ENCODE data around the gene SCO1. TPM values are rescaled to one million over a fixed set of nuclear protein-coding genes. Genes with fewer than 3 reads are reported as not detected.

Gene SCO1
- total and polyA plus RNA-seq, 2 donors from 2014 or later, result 27.0 to 34.9 TPM

DNA sequence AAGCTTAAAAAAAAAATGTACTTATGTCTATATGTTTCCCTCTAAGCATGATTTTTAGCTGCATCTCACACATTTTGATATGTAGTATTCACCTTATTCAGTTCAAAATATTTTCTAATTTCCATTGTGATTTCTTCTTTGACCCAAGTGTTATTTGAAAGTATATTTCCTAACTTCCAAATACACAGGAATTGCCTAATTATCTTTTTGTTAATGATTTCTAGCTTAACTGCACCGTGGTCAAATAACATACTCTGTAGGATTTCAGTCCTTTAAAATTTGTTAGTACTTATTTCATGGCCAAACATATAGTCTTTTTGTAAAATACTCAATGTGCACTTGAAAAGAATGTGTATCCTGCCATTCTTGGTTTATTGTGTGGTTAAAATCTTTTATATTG lies 21.2 kb upstream of the SCO1 start:
- H3K9me3 ChIP-seq (ENCODE audit: control insufficient read depth in 2 of 3, insufficient read depth in 1 of 3, low read length in 3 of 3), result no peaks in the 10 kb centered on the region
- DNase-seq (no peak), FAIRE-seq (no peak)
- no peak overlapping the region for H3K4me3 ChIP-seq (ENCODE audit: low read length in 3 of 3)
- H3K27me3 ChIP-seq (ENCODE audit: control insufficient read depth, insufficient read depth, low read length), result no peaks in the 10 kb centered on the region
- H3K36me3 ChIP-seq (ENCODE audit: control insufficient read depth in 2 of 3, insufficient read depth in 3 of 3, low read length in 3 of 3), result peaks cover 0 to 5% (median 0%) of the 10 kb centered on the region in 3 donors
- H3K4me1 ChIP-seq (ENCODE audit: control insufficient read depth in 2 of 3, insufficient read depth in 2 of 3, low read depth in 1 of 3, low read length in 3 of 3), result no peaks in the 10 kb centered on the region
- no peak overlapping the region for H3K27ac ChIP-seq (ENCODE audit: low read depth in 2 of 2, low read length in 2 of 2)
- TF ChIP-seq, protein P1, sequence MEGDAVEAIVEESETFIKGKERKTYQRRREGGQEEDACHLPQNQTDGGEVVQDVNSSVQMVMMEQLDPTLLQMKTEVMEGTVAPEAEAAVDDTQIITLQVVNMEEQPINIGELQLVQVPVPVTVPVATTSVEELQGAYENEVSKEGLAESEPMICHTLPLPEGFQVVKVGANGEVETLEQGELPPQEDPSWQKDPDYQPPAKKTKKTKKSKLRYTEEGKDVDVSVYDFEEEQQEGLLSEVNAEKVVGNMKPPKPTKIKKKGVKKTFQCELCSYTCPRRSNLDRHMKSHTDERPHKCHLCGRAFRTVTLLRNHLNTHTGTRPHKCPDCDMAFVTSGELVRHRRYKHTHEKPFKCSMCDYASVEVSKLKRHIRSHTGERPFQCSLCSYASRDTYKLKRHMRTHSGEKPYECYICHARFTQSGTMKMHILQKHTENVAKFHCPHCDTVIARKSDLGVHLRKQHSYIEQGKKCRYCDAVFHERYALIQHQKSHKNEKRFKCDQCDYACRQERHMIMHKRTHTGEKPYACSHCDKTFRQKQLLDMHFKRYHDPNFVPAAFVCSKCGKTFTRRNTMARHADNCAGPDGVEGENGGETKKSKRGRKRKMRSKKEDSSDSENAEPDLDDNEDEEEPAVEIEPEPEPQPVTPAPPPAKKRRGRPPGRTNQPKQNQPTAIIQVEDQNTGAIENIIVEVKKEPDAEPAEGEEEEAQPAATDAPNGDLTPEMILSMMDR (IDR thresholded peaks at IDR 0.05; ENCODE audit: borderline replicate concordance, extremely low read depth, insufficient read depth), result no peak
- intact Hi-C loops (cut with DNase I), result no loop called here
- no peak overlapping the region for H3K9ac ChIP-seq (ENCODE audit: low read length in 3 of 3)

DNA sequence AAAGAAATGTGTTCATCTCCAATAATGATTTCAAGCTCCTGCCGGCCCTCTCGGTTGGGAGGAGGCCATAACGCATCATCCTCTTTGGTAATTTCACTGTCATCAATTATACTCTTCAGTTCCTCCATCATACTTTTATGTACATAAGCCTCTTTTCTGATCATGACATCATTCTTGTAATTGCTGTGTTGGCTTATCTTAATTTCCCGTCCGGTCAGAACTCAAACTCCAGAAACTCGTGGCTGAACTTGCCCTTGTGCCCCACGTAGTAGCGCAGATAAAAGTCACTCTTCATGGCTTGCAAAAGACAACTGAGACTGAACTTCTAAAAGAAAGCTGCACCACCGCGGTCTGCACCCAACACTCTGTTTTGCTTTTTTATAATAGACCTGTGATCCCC lies 18.9 kb upstream of the SCO1 start:
- FAIRE-seq, result no peak

DNA sequence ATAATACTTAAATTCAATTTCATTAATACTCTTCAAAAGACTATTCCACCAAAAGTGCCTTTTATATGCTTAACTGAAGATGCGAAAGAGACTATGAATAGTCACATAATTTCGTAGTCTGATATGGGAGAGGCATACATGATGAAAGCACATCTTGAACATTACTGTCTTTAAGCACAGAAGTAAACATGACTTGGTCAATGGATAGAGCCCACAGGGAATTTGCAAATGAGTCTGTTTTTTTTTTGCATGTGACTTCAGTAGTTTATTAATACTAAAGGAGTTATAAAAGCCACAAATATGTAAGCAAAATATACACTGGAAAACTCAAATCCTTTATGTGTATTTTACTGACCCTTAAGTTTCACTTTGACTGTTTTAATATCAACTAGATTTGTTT lies 16.0 kb upstream of the SCO1 start:
- H3K36me3 ChIP-seq (ENCODE audit: control insufficient read depth in 2 of 3, insufficient read depth in 3 of 3, low read length in 3 of 3), result peaks cover 8 to 23% (median 21%) of the 10 kb centered on the region in 3 donors
- H3K4me1 ChIP-seq (ENCODE audit: control insufficient read depth in 2 of 3, insufficient read depth in 2 of 3, low read depth in 1 of 3, low read length in 3 of 3), result no peaks in the 10 kb centered on the region
- H3K4me3 ChIP-seq (ENCODE audit: low read length in 3 of 3), result no peak overlapping the region
- H3K27me3 ChIP-seq (ENCODE audit: control insufficient read depth, insufficient read depth, low read length), result no peaks in the 10 kb centered on the region
- intact Hi-C loops (cut with DNase I), result no loop called here
- no peak overlapping the region for H3K9ac ChIP-seq (ENCODE audit: low read length in 3 of 3)
- TF ChIP-seq, protein P1 (IDR thresholded peaks at IDR 0.05; ENCODE audit: borderline replicate concordance, extremely low read depth, insufficient read depth), result no peak
- H3K9me3 ChIP-seq (ENCODE audit: control insufficient read depth in 2 of 3, insufficient read depth in 1 of 3, low read length in 3 of 3), result no peaks in the 10 kb centered on the region
- no peak overlapping the region for H3K27ac ChIP-seq (ENCODE audit: low read depth in 2 of 2, low read length in 2 of 2)
- FAIRE-seq (no peak), DNase-seq (no peak)

More for the DNA sequence above, 18.9 kb upstream of the SCO1 start:
- TF ChIP-seq, protein P1 (IDR thresholded peaks at IDR 0.05; ENCODE audit: borderline replicate concordance, extremely low read depth, insufficient read depth), result no peak
- Histone ChIP-seq H3K4me3 (ENCODE audit: low read length in 3 of 3) (no peak overlapping the region), H3K9me3 (ENCODE audit: control insufficient read depth in 2 of 3, insufficient read depth in 1 of 3, low read length in 3 of 3) (no peaks in the 10 kb centered on the region), H3K4me1 (ENCODE audit: control insufficient read depth in 2 of 3, insufficient read depth in 2 of 3, low read depth in 1 of 3, low read length in 3 of 3) (no peaks in the 10 kb centered on the region), H3K9ac (ENCODE audit: low read length in 3 of 3) (no peak overlapping the region), H3K27me3 (ENCODE audit: control insufficient read depth, insufficient read depth, low read length) (no peaks in the 10 kb centered on the region), H3K36me3 (ENCODE audit: control insufficient read depth in 2 of 3, insufficient read depth in 3 of 3, low read length in 3 of 3) (peaks cover 4 to 14% (median 11%) of the 10 kb centered on the region in 3 donors), H3K27ac (ENCODE audit: low read depth in 2 of 2, low read length in 2 of 2) (no peak overlapping the region)
- DNase-seq, result no peak
- intact Hi-C loops (cut with DNase I), result no loop called here

DNA sequence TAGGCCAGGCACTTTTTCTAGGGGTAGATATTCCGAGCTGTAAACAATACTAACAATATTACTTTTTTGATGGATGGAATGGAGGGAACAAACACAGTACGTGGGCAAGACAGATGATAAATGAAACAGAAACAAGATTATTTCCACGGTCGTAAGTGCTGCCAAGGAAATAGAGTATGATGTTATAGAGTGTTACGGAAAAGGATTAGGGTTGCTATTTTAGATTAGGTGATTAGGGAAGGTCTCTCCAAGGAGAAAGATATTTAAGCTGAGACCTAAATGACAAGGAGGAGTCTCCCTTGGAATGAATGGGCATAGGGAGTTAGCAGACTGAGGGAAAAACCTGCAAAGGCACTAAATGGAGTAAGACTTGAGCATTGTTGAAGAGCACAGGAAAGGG lies 8.4 kb upstream of the SCO1 start:
- Histone ChIP-seq H3K4me1 (ENCODE audit: control insufficient read depth in 2 of 3, insufficient read depth in 2 of 3, low read depth in 1 of 3, low read length in 3 of 3) (peaks cover 0 to 3% (median 0%) of the 10 kb centered on the region in 3 donors), H3K9me3 (ENCODE audit: control insufficient read depth in 2 of 3, insufficient read depth in 1 of 3, low read length in 3 of 3) (no peaks in the 10 kb centered on the region), H3K4me3 (ENCODE audit: low read length in 3 of 3) (no peak overlapping the region), H3K27ac (ENCODE audit: low read depth in 2 of 2, low read length in 2 of 2) (no peak overlapping the region), H3K9ac (ENCODE audit: low read length in 3 of 3) (no peak overlapping the region), H3K27me3 (ENCODE audit: control insufficient read depth, insufficient read depth, low read length) (no peaks in the 10 kb centered on the region), H3K36me3 (ENCODE audit: control insufficient read depth in 2 of 3, insufficient read depth in 3 of 3, low read length in 3 of 3) (peaks cover 4 to 24% (median 22%) of the 10 kb centered on the region in 3 donors)
- intact Hi-C loops (cut with DNase I), result no loop called here
- FAIRE-seq (no peak), DNase-seq (no peak)
- TF ChIP-seq, protein P1 (IDR thresholded peaks at IDR 0.05; ENCODE audit: borderline replicate concordance, extremely low read depth, insufficient read depth), result no peak

All from kidney (tissue), 14 donors.